Measurements from ENCODE around the gene RSPO4.

DNA sequence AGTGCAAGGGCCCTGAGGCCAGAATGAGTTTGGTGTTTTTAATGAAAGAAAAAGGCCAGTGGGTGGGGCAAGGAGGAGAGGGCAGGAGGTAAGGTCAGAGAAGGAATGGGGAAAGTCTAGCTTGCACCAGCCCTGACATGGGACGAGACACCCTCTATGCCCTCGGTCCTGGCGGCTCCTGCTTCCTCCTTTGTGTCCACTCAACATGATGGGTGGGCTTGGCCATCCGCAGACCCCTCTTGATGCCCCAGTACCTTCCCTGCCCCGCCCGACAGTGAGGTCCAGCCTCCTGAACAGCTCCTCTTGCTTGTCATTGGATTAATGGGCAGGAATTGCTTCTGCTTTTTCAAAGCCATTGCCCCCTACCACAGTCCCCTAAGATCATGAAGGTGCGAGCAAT is 52.4 kb downstream of the RSPO4 start:
- TF ChIP-seq, protein P1, sequence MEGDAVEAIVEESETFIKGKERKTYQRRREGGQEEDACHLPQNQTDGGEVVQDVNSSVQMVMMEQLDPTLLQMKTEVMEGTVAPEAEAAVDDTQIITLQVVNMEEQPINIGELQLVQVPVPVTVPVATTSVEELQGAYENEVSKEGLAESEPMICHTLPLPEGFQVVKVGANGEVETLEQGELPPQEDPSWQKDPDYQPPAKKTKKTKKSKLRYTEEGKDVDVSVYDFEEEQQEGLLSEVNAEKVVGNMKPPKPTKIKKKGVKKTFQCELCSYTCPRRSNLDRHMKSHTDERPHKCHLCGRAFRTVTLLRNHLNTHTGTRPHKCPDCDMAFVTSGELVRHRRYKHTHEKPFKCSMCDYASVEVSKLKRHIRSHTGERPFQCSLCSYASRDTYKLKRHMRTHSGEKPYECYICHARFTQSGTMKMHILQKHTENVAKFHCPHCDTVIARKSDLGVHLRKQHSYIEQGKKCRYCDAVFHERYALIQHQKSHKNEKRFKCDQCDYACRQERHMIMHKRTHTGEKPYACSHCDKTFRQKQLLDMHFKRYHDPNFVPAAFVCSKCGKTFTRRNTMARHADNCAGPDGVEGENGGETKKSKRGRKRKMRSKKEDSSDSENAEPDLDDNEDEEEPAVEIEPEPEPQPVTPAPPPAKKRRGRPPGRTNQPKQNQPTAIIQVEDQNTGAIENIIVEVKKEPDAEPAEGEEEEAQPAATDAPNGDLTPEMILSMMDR (conservative IDR thresholded peaks at IDR 0.05 in 1 of 2, IDR thresholded peaks at IDR 0.05 in 1 of 2; ENCODE audit: extremely low read depth in 1 of 2, insufficient read depth in 1 of 2, low read depth in 1 of 2, low read length in 2 of 2): no peak
- TF ChIP-seq EZH2 (IDR thresholded peaks at IDR 0.05; ENCODE audit: borderline replicate concordance, low read length): no peak

All from mammary epithelial cell (primary cell).